HCT116 (cell line): Measurements from ENCODE around the gene MGME1.

ENCODE experiments used
- CEBPB ChIP-seq: IDR thresholded peaks from 2 replicates; pipeline ENCODE4 v1.6.1; 2012; ENCODE audit warnings: low read depth
- EZH2 ChIP-seq: fragments of 200-600 bp; sonication (generic); IDR thresholded peaks from 2 replicates; pipeline ENCODE4 v1.6.1; 2017; ENCODE audit warnings: antibody characterized with exemption, mixed run types
- EZH2phosphoT487 ChIP-seq: fragments of 200-600 bp; IDR thresholded peaks from 2 replicates; pipeline ENCODE4 v1.6.1; 2018; ENCODE audit warnings: antibody characterized with exemption, borderline replicate concordance
- JUND ChIP-seq: IDR thresholded peaks from 2 replicates; pipeline ENCODE4 v1.6.1; 2012
- POLR2A ChIP-seq: IDR thresholded peaks from 2 replicates; pipeline ENCODE4 v1.7.0; 2011; ENCODE audit warnings: borderline replicate concordance; ENCODE audit not compliant: insufficient read depth, insufficient read length; ENCODE audit errors: extremely low read depth
- POLR2AphosphoS5 ChIP-seq: IDR thresholded peaks from 2 replicates; pipeline ENCODE4 v1.6.1; 2011; ENCODE audit warnings: mild to moderate bottlenecking, low read depth, low read length, moderate library complexity
- TCF7L2 ChIP-seq: IDR thresholded peaks from 2 replicates; pipeline ENCODE4 v1.7.0; 2011; ENCODE audit warnings: borderline replicate concordance, inconsistent platforms; ENCODE audit not compliant: insufficient read depth, insufficient read length; ENCODE audit errors: extremely low read depth
- YY1 ChIP-seq: IDR thresholded peaks from 2 replicates; pipeline ENCODE4 v1.6.1; 2011; ENCODE audit warnings: low read length, low read depth, moderate library complexity, mild to moderate bottlenecking; ENCODE audit not compliant: insufficient replicate concordance; ENCODE audit errors: extremely low read depth
- ZNF274 ChIP-seq: fragments of 200-500 bp; sonication (Bioruptor generic); IDR thresholded peaks from 2 replicates; pipeline ENCODE4 v1.6.1; 2014; ENCODE audit warnings: mild to moderate bottlenecking, low read depth, low read length, inconsistent platforms
- TF ChIP-seq, protein P1 (sequence below), 3 experiments: fragments of 200-600 bp in 1 of 3; sonication (generic) in 1 of 3; IDR thresholded peaks in 2 of 3; conservative IDR thresholded peaks in 1 of 3; 2 replicates each; pipeline ENCODE4 v1.5.1; 2012 to 2017; ENCODE audit warnings: low read depth in 2 of 3, low read length in 2 of 3, antibody characterized with exemption in 1 of 3, borderline replicate concordance in 1 of 3, control low read depth in 1 of 3, mild to moderate bottlenecking in 1 of 3, mixed read lengths in 1 of 3, mixed run types in 1 of 3, moderate library complexity in 1 of 3; ENCODE audit not compliant: insufficient read depth in 1 of 3
- TF ChIP-seq, protein P2 (sequence below): IDR thresholded peaks from 2 replicates; pipeline ENCODE4 v1.6.1; 2012; ENCODE audit warnings: low read depth
- TF ChIP-seq, protein P3 (sequence below): IDR thresholded peaks from 2 replicates; pipeline ENCODE4 v1.6.1; 2011; ENCODE audit warnings: mild to moderate bottlenecking, low read length, moderate library complexity; ENCODE audit not compliant: insufficient replicate concordance; ENCODE audit errors: extremely low read depth

DNA sequence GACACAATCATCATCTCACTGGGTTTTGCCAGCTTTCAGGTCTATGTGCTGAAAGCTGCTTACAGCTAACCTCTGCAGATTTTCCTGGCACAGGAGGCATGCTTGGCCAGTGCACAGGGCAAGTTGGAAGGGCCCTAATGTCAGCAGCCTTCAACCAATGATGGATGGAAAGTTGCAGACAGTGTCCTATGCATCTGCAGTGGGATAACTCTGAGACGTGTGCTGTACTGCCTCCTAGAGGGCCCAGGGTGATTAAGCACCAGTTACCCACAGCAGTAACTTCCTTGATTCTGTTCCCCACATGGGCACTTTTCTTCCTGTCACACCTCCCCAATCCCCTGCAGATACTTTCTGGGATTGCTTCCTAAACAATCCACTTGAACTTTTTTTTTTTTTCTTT lies 50.2 kb downstream of the MGME1 start:
- TF ChIP-seq, protein P1, sequence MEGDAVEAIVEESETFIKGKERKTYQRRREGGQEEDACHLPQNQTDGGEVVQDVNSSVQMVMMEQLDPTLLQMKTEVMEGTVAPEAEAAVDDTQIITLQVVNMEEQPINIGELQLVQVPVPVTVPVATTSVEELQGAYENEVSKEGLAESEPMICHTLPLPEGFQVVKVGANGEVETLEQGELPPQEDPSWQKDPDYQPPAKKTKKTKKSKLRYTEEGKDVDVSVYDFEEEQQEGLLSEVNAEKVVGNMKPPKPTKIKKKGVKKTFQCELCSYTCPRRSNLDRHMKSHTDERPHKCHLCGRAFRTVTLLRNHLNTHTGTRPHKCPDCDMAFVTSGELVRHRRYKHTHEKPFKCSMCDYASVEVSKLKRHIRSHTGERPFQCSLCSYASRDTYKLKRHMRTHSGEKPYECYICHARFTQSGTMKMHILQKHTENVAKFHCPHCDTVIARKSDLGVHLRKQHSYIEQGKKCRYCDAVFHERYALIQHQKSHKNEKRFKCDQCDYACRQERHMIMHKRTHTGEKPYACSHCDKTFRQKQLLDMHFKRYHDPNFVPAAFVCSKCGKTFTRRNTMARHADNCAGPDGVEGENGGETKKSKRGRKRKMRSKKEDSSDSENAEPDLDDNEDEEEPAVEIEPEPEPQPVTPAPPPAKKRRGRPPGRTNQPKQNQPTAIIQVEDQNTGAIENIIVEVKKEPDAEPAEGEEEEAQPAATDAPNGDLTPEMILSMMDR (IDR thresholded peaks at IDR 0.05 in 2 of 3, conservative IDR thresholded peaks at IDR 0.05 in 1 of 3; ENCODE audit: borderline replicate concordance in 1 of 3, insufficient read depth in 1 of 3, low read depth in 2 of 3, low read length in 2 of 3) = peak; percentile 20 to 70 (median 49); a peak in 5 of 6 replicates
- TF ChIP-seq, protein P2, sequence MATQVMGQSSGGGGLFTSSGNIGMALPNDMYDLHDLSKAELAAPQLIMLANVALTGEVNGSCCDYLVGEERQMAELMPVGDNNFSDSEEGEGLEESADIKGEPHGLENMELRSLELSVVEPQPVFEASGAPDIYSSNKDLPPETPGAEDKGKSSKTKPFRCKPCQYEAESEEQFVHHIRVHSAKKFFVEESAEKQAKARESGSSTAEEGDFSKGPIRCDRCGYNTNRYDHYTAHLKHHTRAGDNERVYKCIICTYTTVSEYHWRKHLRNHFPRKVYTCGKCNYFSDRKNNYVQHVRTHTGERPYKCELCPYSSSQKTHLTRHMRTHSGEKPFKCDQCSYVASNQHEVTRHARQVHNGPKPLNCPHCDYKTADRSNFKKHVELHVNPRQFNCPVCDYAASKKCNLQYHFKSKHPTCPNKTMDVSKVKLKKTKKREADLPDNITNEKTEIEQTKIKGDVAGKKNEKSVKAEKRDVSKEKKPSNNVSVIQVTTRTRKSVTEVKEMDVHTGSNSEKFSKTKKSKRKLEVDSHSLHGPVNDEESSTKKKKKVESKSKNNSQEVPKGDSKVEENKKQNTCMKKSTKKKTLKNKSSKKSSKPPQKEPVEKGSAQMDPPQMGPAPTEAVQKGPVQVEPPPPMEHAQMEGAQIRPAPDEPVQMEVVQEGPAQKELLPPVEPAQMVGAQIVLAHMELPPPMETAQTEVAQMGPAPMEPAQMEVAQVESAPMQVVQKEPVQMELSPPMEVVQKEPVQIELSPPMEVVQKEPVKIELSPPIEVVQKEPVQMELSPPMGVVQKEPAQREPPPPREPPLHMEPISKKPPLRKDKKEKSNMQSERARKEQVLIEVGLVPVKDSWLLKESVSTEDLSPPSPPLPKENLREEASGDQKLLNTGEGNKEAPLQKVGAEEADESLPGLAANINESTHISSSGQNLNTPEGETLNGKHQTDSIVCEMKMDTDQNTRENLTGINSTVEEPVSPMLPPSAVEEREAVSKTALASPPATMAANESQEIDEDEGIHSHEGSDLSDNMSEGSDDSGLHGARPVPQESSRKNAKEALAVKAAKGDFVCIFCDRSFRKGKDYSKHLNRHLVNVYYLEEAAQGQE = no peak
- TF ChIP-seq POLR2A = no peak
- TF ChIP-seq CEBPB = no peak
- TF ChIP-seq POLR2AphosphoS5 = no peak
- TF ChIP-seq EZH2 = no peak
- TF ChIP-seq ZNF274 = no peak
- no peak for TF ChIP-seq JUND
- TF ChIP-seq EZH2phosphoT487 = no peak
- no peak for TF ChIP-seq YY1
- TF ChIP-seq TCF7L2 = no peak
- TF ChIP-seq, protein P3, sequence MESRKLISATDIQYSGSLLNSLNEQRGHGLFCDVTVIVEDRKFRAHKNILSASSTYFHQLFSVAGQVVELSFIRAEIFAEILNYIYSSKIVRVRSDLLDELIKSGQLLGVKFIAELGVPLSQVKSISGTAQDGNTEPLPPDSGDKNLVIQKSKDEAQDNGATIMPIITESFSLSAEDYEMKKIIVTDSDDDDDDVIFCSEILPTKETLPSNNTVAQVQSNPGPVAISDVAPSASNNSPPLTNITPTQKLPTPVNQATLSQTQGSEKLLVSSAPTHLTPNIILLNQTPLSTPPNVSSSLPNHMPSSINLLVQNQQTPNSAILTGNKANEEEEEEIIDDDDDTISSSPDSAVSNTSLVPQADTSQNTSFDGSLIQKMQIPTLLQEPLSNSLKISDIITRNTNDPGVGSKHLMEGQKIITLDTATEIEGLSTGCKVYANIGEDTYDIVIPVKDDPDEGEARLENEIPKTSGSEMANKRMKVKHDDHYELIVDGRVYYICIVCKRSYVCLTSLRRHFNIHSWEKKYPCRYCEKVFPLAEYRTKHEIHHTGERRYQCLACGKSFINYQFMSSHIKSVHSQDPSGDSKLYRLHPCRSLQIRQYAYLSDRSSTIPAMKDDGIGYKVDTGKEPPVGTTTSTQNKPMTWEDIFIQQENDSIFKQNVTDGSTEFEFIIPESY = no peak
